GM23338 (cell line): Measurements from ENCODE around the gene LMO1. TPM values are rescaled to one million over a fixed set of nuclear protein-coding genes. Genes with fewer than 3 reads are reported as not detected.

ENCODE experiments used
- ATAC-seq: fragments of 200-7000 bp; cut with Tn5 transposase; 3 replicates; pipeline ENCODE4 v1.9.1; 2020
- DNase-seq: peaks from one replicate; pipeline ENCODE4 v3.0.0-alpha.2; 2015; ENCODE audit warnings: low spot score
- H2AFZ ChIP-seq: fragments of 200-600 bp; sonication (generic); 2 replicates; pipeline ENCODE4 v1.8.0; 2016; ENCODE audit warnings: antibody characterized with exemption, mild to moderate bottlenecking, moderate library complexity
- H3F3A ChIP-seq: fragments of 200-600 bp; sonication (generic); replicated peaks from 2 replicates; pipeline ENCODE4 v1.8.0; 2017; ENCODE audit warnings: antibody characterized with exemption, mixed run types, low read depth
- H3K27ac ChIP-seq: fragments of 200-600 bp; sonication (generic); 2 replicates; pipeline ENCODE4 v1.6.1; 2016; ENCODE audit warnings: low read depth
- H3K27me3 ChIP-seq: fragments of 200-600 bp; sonication (generic); 2 replicates; pipeline ENCODE4 v1.8.0; 2016; ENCODE audit warnings: mild to moderate bottlenecking, mixed run types, moderate library complexity; ENCODE audit not compliant: insufficient read depth
- H3K36me3 ChIP-seq: fragments of 200-600 bp; sonication (generic); 2 replicates; pipeline ENCODE4 v1.8.0; 2016; ENCODE audit warnings: mild to moderate bottlenecking; ENCODE audit not compliant: insufficient read depth
- H3K4me1 ChIP-seq: fragments of 200-600 bp; sonication (generic); 2 replicates; pipeline ENCODE4 v1.8.0; 2016; ENCODE audit warnings: mild to moderate bottlenecking, moderate library complexity; ENCODE audit not compliant: insufficient read depth
- H3K4me2 ChIP-seq: fragments of 200-600 bp; sonication (generic); 2 replicates; pipeline ENCODE4 v1.7.1; 2017; ENCODE audit warnings: mixed run types
- H3K4me3 ChIP-seq: fragments of 200-600 bp; sonication (generic); 2 replicates; pipeline ENCODE4 v1.6.1; 2016; ENCODE audit warnings: mixed run types
- H3K79me2 ChIP-seq: fragments of 200-600 bp; sonication (generic); replicated peaks from 2 replicates; pipeline ENCODE4 v1.8.0; 2017; ENCODE audit warnings: mild to moderate bottlenecking; ENCODE audit not compliant: insufficient read depth
- H3K9me2 ChIP-seq: fragments of 200-600 bp; sonication (generic); 2 replicates; pipeline ENCODE4 v1.8.0; 2017; ENCODE audit not compliant: insufficient read depth
- H4K20me1 ChIP-seq: fragments of 200-600 bp; sonication (generic); replicated peaks from 2 replicates; pipeline ENCODE4 v1.8.0; 2017; ENCODE audit warnings: mild to moderate bottlenecking; ENCODE audit not compliant: insufficient read depth
- H3K27ac Mint-ChIP-seq: 2 replicates; pipeline ENCODE4 v1.8.0; 2020; ENCODE audit warnings: inconsistent platforms, mild to moderate bottlenecking, moderate library complexity, mixed read lengths
- H3K27me3 Mint-ChIP-seq: 3 replicates; pipeline ENCODE4 v1.8.0; 2022; ENCODE audit warnings: low read depth, mild to moderate bottlenecking, moderate library complexity, mixed read lengths, inconsistent platforms; ENCODE audit not compliant: insufficient read depth, poor library complexity
- H3K36me3 Mint-ChIP-seq: 3 replicates; pipeline ENCODE4 v1.8.0; 2021; ENCODE audit warnings: low read depth, mild to moderate bottlenecking, inconsistent platforms, moderate library complexity, mixed read lengths
- H3K4me1 Mint-ChIP-seq: 3 replicates; pipeline ENCODE4 v1.8.0; 2020; ENCODE audit warnings: mild to moderate bottlenecking, inconsistent platforms, mixed read lengths
- H3K4me3 Mint-ChIP-seq: 3 replicates; pipeline ENCODE4 v1.8.0; 2021; ENCODE audit warnings: moderate library complexity, mild to moderate bottlenecking, inconsistent platforms, mixed read lengths
- H3K9me3 Mint-ChIP-seq: 3 replicates; pipeline ENCODE4 v1.8.0; 2020; ENCODE audit warnings: moderate library complexity, mild to moderate bottlenecking, inconsistent platforms, mixed read lengths
- CREB1 ChIP-seq: fragments of 250-450 bp; sonication (Bioruptor Pico); IDR thresholded peaks from 2 replicates; pipeline ENCODE4 v1.5.0; 2020; ENCODE audit warnings: low read depth, mild to moderate bottlenecking, moderate library complexity
- CTCF ChIP-seq, 2 experiments: fragments of 200-600 bp in 1 of 2; sonication (generic) in 1 of 2; conservative IDR thresholded peaks; 2 replicates each; pipeline versions ENCODE4 v1.5.1 to v1.6.1; 2016 to 2017; ENCODE audit warnings: antibody characterized with exemption in 2 of 2, low read depth in 2 of 2, mild to moderate bottlenecking in 2 of 2, moderate library complexity in 1 of 2
- ETS1 ChIP-seq: IDR thresholded peaks from 2 replicates; pipeline ENCODE4 v1.6.1; 2016; ENCODE audit warnings: antibody characterized with exemption
- JUNB ChIP-seq: IDR thresholded peaks from one replicate; pipeline ENCODE4 v1.6.1; 2016; ENCODE audit warnings: antibody characterized with exemption; ENCODE audit not compliant: unreplicated experiment
- NANOG ChIP-seq: IDR thresholded peaks from 2 replicates; pipeline ENCODE4 v1.6.1; 2016; ENCODE audit warnings: antibody characterized with exemption, borderline replicate concordance
- POLR2AphosphoS5 ChIP-seq: IDR thresholded peaks from 2 replicates; pipeline ENCODE4 v1.6.1; 2016; ENCODE audit warnings: antibody characterized with exemption, low read depth
- REST ChIP-seq: IDR thresholded peaks from one replicate; pipeline ENCODE4 v1.6.1; 2018; ENCODE audit warnings: antibody characterized with exemption; ENCODE audit not compliant: unreplicated experiment
- ZNF114 ChIP-seq: fragments of 250-450 bp; sonication (Bioruptor Pico); IDR thresholded peaks from 2 replicates; pipeline ENCODE4 v1.5.0; 2020; ENCODE audit warnings: mild to moderate bottlenecking, moderate library complexity
- ZNF331 ChIP-seq: fragments of 250-450 bp; sonication (Bioruptor Pico); IDR thresholded peaks from 2 replicates; pipeline ENCODE4 v1.5.0; 2020; ENCODE audit warnings: low read depth, mild to moderate bottlenecking, moderate library complexity
- ZNF462 ChIP-seq: fragments of 250-450 bp; sonication (Bioruptor Pico); IDR thresholded peaks from 2 replicates; pipeline ENCODE4 v1.5.0; 2020; ENCODE audit warnings: mild to moderate bottlenecking, moderate library complexity
- polyA plus RNA-seq: library from polyadenylated mRNA; unstranded; fragments of >200 nt; fragmentation: Nextera tagmentation; extraction: Ambion mirVana; gene quantifications from 2 replicates; pipeline ENCODE4 v1.2.1, GENCODE V29; 2016
- total RNA-seq: library from RNA; depleted of rRNA; stranded (reverse); fragments of >200 nt; shearing (Covaris generic); gene quantifications from 2 replicates; pipeline ENCODE4 v1.2.3, GENCODE V29; 2014

Gene LMO1
- total and polyA plus RNA-seq, 2 experiments from 2014 or later, result 0.40 TPM; not detected in 1

GRCh38 chr11:8205566-8205965 lies 58.1 kb downstream of the LMO1 start (continued):
- TF ChIP-seq CTCF (conservative IDR thresholded peaks at IDR 0.05; ENCODE audit: low read depth in 2 of 2), result no peak

- no peak for DNase-seq
- no peak overlapping the region for H3K27ac Mint-ChIP-seq
- Histone ChIP-seq H4K20me1 (no peaks in the 10 kb centered on the region), H3F3A (no peaks in the 10 kb centered on the region), H3K27ac (no peak overlapping the region), H3K27me3 (no peaks in the 10 kb centered on the region), H2AFZ (no peak overlapping the region), H3K4me3 (no peak overlapping the region), H3K4me1 (no peaks in the 10 kb centered on the region), H3K36me3 (no peaks in the 10 kb centered on the region), H3K9me2 (0 out of 2 replicates have a peak, but pooled peaks cover 6% of the 10 kb centered on the region), H3K4me2 (no peak overlapping the region), H3K79me2 (no peaks in the 10 kb centered on the region)
- peaks cover 11% of the 10 kb centered on the region for H3K27me3 Mint-ChIP-seq
- no peaks in the 10 kb centered on the region for H3K9me3 Mint-ChIP-seq
- peaks cover 18% of the 10 kb centered on the region for H3K4me1 Mint-ChIP-seq
- ATAC-seq, result no peak
- no peaks in the 10 kb centered on the region for H3K36me3 Mint-ChIP-seq
- H3K4me3 Mint-ChIP-seq, result no peak overlapping the region
- TF ChIP-seq JUNB, result no peak
- no peak for TF ChIP-seq ZNF114
- TF ChIP-seq POLR2AphosphoS5, result no peak
- no peak for TF ChIP-seq ZNF462
- TF ChIP-seq ZNF331, result no peak
- TF ChIP-seq CREB1 (CRISPR knock-in tag), result no peak
- no peak for TF ChIP-seq CTCF (conservative IDR thresholded peaks at IDR 0.05; ENCODE audit: low read depth in 2 of 2)
- no peak for TF ChIP-seq NANOG
- TF ChIP-seq ETS1, result no peak
- no peak for TF ChIP-seq REST
These were observed 59.1 kb downstream of the LMO1 start for GRCh38 chr11:8204596-8204995.
